Stomach (tissue), 4 donors: Measurements from ENCODE around the gene REXO1.
"Not testable (repeated sequence)": the region's sequence is repeated elsewhere in the genome, so short reads cannot be mapped to it uniquely, and the experiment has no call there.

Experiments used
- CTCF ChIP-seq, 7 experiments: fragments of 450-650 bp in 4 of 7; fragments of 200-600 bp in 3 of 7; sonication (generic) in 3 of 7; IDR thresholded peaks; one replicate each; pipeline ENCODE4 v1.5.1; 2016 to 2019; ENCODE audit warnings: antibody characterized with exemption in 7 of 7, control low read depth in 2 of 7, mild to moderate bottlenecking in 1 of 7
- POLR2A ChIP-seq, 4 donors: fragments of 450-650 bp; IDR thresholded peaks; one replicate each; pipeline ENCODE4 v1.6.1; 2016; ENCODE audit warnings: antibody characterized with exemption in 4 of 4, control low read depth in 2 of 4, mild to moderate bottlenecking in 1 of 4, moderate library complexity in 1 of 4
- POLR2AphosphoS5 ChIP-seq, 3 donors: sonication (generic); formaldehyde crosslinking; IDR thresholded peaks; one replicate each; pipeline ENCODE4 v1.6.1; 2016; ENCODE audit warnings: antibody characterized with exemption in 3 of 3

GRCh38 chr19:1885398-1886119, 37.3 kb upstream of the REXO1 start, which contains the start of gene ABHD17A:
- not testable (repeated sequence) for TF ChIP-seq CTCF, POLR2A (IDR thresholded peaks at IDR 0.05)
- peak; percentile 81 to 95 (median 89) for TF ChIP-seq POLR2AphosphoS5 (IDR thresholded peaks at IDR 0.05)
